ENCODE results near the gene CD9. TPM values are rescaled to one million over a fixed set of nuclear protein-coding genes. Genes with fewer than 3 reads are reported as not detected.

The CD9 gene
- total and polyA plus RNA-seq, 8 donors: 25.1 to 108 (median 33.8) TPM

DNA sequence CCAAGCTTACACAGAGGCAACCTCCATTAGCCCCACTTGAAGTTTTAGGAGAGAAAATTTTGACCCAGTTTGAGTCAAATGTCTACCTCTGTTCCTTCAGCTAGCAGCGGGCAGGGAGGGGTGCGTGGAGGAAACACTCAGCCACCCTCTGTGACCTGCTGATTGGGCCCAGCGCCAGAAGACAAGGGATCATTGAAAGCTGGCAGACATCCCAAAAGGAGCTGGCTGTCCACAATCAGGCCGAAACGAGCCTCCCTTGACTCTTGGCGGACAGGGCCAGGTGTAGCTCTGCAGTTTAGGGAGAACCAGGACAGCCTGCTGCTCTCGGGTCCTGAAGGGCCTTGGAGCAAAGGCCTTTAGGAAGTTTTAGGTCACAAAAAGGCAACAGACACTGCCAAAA lies 41.3 kb downstream of the CD9 start:
- H3K4me3 ChIP-seq: no peak overlapping the region
- WGBS, 2 donors: 11 to 15% methylated on average over 7 of the region's 7 CpGs
- peaks cover 0 to 5% (median 0%) of the 10 kb centered on the region in 3 donors for H3K36me3 ChIP-seq
- peak; percentile 47 to 80 (median 69) for DNase-seq
- FAIRE-seq: no peak
- no peaks in the 10 kb centered on the region for H3K9me3 ChIP-seq
- no peak overlapping the region for H3K27ac ChIP-seq
- intact Hi-C loops (cut with DNase I): no loop called here
- peaks cover 0 to 6% (median 0%) of the 10 kb centered on the region in 3 donors for H3K4me1 ChIP-seq
- TF ChIP-seq CTCF (IDR thresholded peaks at IDR 0.05): no peak
- H3K27me3 ChIP-seq: no peaks in the 10 kb centered on the region
- ATAC-seq: peak; percentile 61 to 79 (median 70)

DNA sequence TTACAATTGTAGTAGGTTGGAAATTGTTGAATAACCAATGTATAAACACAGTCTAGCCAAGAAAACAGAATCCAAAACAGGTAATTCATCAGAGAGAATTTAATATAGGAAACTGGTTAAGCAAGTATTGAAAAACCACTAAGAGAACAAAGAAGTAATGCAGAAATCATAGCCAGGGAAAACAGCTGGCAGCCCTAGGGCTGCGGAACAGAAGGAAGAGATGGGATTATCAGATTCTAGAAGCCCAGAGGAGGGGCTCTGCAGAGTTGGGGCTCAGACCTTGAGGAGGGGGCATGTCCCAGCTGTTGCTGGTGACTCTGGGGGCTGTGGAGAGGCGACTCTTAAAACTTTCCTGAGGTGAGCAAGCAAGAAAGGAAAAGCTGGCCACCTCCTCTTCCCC lies 49.4 kb downstream of the CD9 start:
- intact Hi-C loops (cut with DNase I): no loop called here
- TF ChIP-seq CTCF (IDR thresholded peaks at IDR 0.05): no peak
- Histone ChIP-seq H3K27me3 (no peaks in the 10 kb centered on the region), H3K4me1 (no peaks in the 10 kb centered on the region), H3K36me3 (no peaks in the 10 kb centered on the region), H3K27ac (peak overlapping the region in 1 of 4 donors; percentile 27), H3K9me3 (no peaks in the 10 kb centered on the region), H3K4me3 (no peak overlapping the region)
- DNase-seq (no peak), FAIRE-seq (no peak), ATAC-seq (peak in 2 of 4 donors; percentile 43 to 56)
- 33 to 51% methylated on average over 2 of the region's 2 CpGs for WGBS, 2 donors

GRCh38 chr12:6250343-6250742 lies 50.1 kb downstream of the CD9 start:
- TF ChIP-seq CTCF (IDR thresholded peaks at IDR 0.05): no peak
- H3K36me3 ChIP-seq: no peaks in the 10 kb centered on the region
- no peaks in the 10 kb centered on the region for H3K4me1 ChIP-seq
- no peak overlapping the region for H3K27ac ChIP-seq
- no peaks in the 10 kb centered on the region for H3K9me3 ChIP-seq
- ATAC-seq: peak in 3 of 4 donors; percentile 35 to 45 (median 37)
- FAIRE-seq: no peak
- H3K27me3 ChIP-seq: no peaks in the 10 kb centered on the region
- 47 to 49% methylated on average over 5 of the region's 5 CpGs for WGBS, 2 donors
- H3K4me3 ChIP-seq: no peak overlapping the region
- intact Hi-C loops (cut with DNase I): no loop called here
- DNase-seq: no peak

- H3K36me3 ChIP-seq: no peaks in the 10 kb centered on the region
- H3K9me3 ChIP-seq: no peaks in the 10 kb centered on the region
- no peaks in the 10 kb centered on the region for H3K27me3 ChIP-seq
- intact Hi-C loops (cut with DNase I): no loop called here
- H3K4me1 ChIP-seq: no peaks in the 10 kb centered on the region
- H3K27ac ChIP-seq: no peak overlapping the region
- WGBS, 2 donors: 74 to 75% methylated on average over 6 of the region's 6 CpGs
- no peak for DNase-seq
- no peak for FAIRE-seq
- H3K4me3 ChIP-seq: no peak overlapping the region
- no peak for TF ChIP-seq CTCF (IDR thresholded peaks at IDR 0.05)
- ATAC-seq: no peak
These were observed 53.1 kb downstream of the CD9 start for GRCh38 chr12:6253278-6253677.

- whole genome bisulfite sequencing, 2 donors: 81 to 83% methylated on average over 8 of the region's 8 CpGs
- intact Hi-C loops (cut with DNase I): no loop called here
- H3K27me3 ChIP-seq: no peaks in the 10 kb centered on the region
- no peak for DNase-seq
- no peak overlapping the region for H3K27ac ChIP-seq
- H3K4me1 ChIP-seq: no peaks in the 10 kb centered on the region
- TF ChIP-seq CTCF (IDR thresholded peaks at IDR 0.05): no peak
- no peak for FAIRE-seq
- no peaks in the 10 kb centered on the region for H3K36me3 ChIP-seq
- no peak overlapping the region for H3K4me3 ChIP-seq
- ATAC-seq: no peak
- no peaks in the 10 kb centered on the region for H3K9me3 ChIP-seq
These were observed 54.3 kb downstream of the CD9 start for GRCh38 chr12:6254491-6254890.

Data from pancreas (tissue), 10 donors.